Panc1 (cell line): ENCODE results near the gene WASF2. TPM values are rescaled to one million over a fixed set of nuclear protein-coding genes. Genes with fewer than 3 reads are reported as not detected.

Source experiments
- ATAC-seq: fragments of 200-7000 bp; cut with Tn5 transposase; 2 replicates; pipeline ENCODE4 v1.9.1; 2020; ENCODE audit warnings: mild to moderate bottlenecking, moderate library complexity
- BruUV-seq: library from RNA; stranded (reverse); fragments of 400-500 nt; replicated peaks from 2 replicates; lab custom pipeline; 2021; lab: Mats Ljungman, UMichigan
- CTCF ChIA-PET: fragments of 300-600 bp; sonication (Branson Sonifier 250); formaldehyde crosslinking; loops from one replicate; lab custom pipeline; 2022; ENCODE audit warnings: antibody characterized with exemption; lab: Charles Lee
- POLR2A ChIA-PET: fragments of 300-600 bp; sonication (Branson Sonifier 250); formaldehyde crosslinking; loops from one replicate; lab custom pipeline; 2022; ENCODE audit warnings: antibody characterized with exemption; lab: Charles Lee
- DNase-seq: peaks from one replicate; pipeline ENCODE4 v3.0.0-alpha.2; 2010; ENCODE audit warnings: low read depth, low spot score
- H3K27ac ChIP-seq: 2 replicates; pipeline ENCODE4 v1.5.1; 2011; ENCODE audit warnings: mild to moderate bottlenecking, low read length, inconsistent platforms
- H3K27me3 ChIP-seq: fragments of 200-500 bp; sonication (Bioruptor generic); 2 replicates; pipeline ENCODE4 v1.6.0; 2014; ENCODE audit warnings: low read length, inconsistent platforms; ENCODE audit not compliant: control insufficient read depth, insufficient read depth
- H3K36me3 ChIP-seq: fragments of 200-500 bp; sonication (Bioruptor generic); 2 replicates; pipeline ENCODE4 v1.5.1; 2014; ENCODE audit warnings: inconsistent platforms, mild to moderate bottlenecking, low read length, moderate library complexity; ENCODE audit not compliant: control insufficient read depth, insufficient read depth
- H3K4me1 ChIP-seq: 2 replicates; pipeline ENCODE4 v1.5.1; 2011; ENCODE audit warnings: inconsistent platforms, mild to moderate bottlenecking, low read length, moderate library complexity; ENCODE audit not compliant: control insufficient read depth, insufficient read depth
- H3K4me3 ChIP-seq, 2 experiments: 2 replicates each; pipeline ENCODE4 v1.5.1; 2011 to 2012; ENCODE audit warnings: low read depth in 2 of 2, low read length in 2 of 2, mild to moderate bottlenecking in 2 of 2, inconsistent platforms in 1 of 2, moderate library complexity in 1 of 2
- H3K9me3 ChIP-seq: fragments of 200-500 bp; sonication (Bioruptor generic); 2 replicates; pipeline ENCODE4 v1.5.1; 2014; ENCODE audit warnings: low read depth, mild to moderate bottlenecking, inconsistent platforms, low read length, moderate library complexity; ENCODE audit not compliant: control insufficient read depth, insufficient read depth
- POLR2AphosphoS5 ChIP-seq: IDR thresholded peaks from 2 replicates; pipeline ENCODE4 v1.6.1; 2012; ENCODE audit warnings: mild to moderate bottlenecking, low read depth, low read length, moderate library complexity
- SIN3A ChIP-seq: IDR thresholded peaks from 2 replicates; pipeline ENCODE4 v1.6.1; 2012; ENCODE audit warnings: low read depth, mild to moderate bottlenecking, low read length, moderate library complexity, borderline replicate concordance; ENCODE audit not compliant: insufficient read depth
- TCF7L2 ChIP-seq: IDR thresholded peaks from 2 replicates; pipeline ENCODE4 v1.6.1; 2011; ENCODE audit warnings: mild to moderate bottlenecking, low read depth, low read length, inconsistent platforms
- in situ Hi-C: cut with HindIII; loops from 2 replicates; pipeline ENCODE4 v1.10.0; 2016; ENCODE audit warnings: low sequenced_read_pairs, low pct_unique_long_range_greater_than_20kb
- intact Hi-C: fragments of 100-400 bp; cut with micrococcal nuclease; formaldehyde crosslinking; loops from one replicate; pipeline ENCODE4 v1.10.0; 2022; ENCODE audit not compliant: unreplicated experiment
- total RNA-seq: library from RNA; stranded (reverse); gene quantifications from one replicate; pipeline ENCODE4 v1.2.1, GENCODE V29; 2021; ENCODE audit not compliant: unreplicated experiment
- TF ChIP-seq, protein P1 (sequence below): fragments of 450-650 bp; IDR thresholded peaks from 2 replicates; pipeline ENCODE4 v1.5.1; 2017; ENCODE audit warnings: mild to moderate bottlenecking
- TF ChIP-seq, protein P2 (sequence below), 2 experiments: IDR thresholded peaks; 2 replicates each; pipeline ENCODE4 v1.6.1; 2011 to 2012; ENCODE audit warnings: low read depth in 2 of 2, control low read depth in 1 of 2, low read length in 1 of 2, mild to moderate bottlenecking in 1 of 2, moderate library complexity in 1 of 2; ENCODE audit not compliant: insufficient read depth in 1 of 2

Gene WASF2
- total RNA-seq, 1 experiment from 2014 or later = 121 TPM

DNA sequence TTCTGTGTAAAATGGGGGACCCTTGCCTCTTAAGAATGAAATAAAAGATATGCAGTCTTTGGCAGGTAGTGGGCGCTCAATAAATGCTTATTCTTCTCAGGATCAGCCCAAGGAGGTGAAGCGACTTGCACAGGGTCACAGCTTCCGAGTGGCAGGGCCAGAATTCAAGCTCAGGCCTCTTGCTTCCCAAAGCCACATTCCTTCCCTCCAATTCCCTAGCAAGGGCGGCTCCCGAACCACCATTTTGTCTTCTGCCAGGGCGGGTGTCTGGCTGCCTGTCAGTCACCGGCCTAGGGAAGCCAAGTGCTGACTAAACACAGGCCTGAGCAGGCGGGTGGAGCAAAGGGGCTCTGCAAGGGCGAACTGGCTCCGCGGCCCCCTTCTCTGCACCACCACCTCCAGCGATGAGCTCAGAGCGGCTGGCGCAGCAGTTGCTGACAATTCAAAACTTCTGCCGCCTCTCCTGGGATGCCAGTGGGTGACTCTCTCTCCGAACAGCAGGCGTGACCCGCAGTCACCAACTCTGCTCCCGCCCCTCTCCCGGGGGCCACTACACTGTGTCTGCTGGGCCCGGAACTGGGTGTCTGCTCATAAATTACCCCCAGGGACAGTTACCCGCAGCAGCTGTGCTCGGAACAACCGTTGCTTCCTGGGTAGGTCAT lies 86.8 kb downstream of the WASF2 start:
- intact Hi-C loops = no loop called here

DNA sequence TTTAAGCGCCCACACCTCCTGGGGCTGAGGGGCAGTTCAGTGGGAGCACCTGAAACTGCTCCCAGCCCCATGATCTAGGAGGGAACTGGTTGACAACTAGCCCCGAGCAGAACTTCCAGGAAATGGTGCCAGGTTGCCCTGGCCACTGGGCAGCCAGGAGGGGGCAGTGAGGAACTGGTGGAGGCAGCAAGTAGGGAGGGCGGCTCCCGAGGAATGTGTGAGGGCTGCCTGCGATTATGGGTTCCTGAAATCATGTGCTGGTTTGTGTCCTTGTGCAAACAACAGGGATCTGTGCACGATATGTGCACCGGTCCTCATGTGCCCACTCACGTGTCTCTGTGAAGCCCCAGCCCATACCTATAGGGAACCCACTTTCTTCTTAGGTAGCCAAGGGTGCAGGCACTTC lies 87.6 kb downstream of the WASF2 start:
- Histone ChIP-seq H3K27ac (no peak overlapping the region), H3K36me3 (no peaks in the 10 kb centered on the region; the same call in 1 of the 2 replicates), H3K4me1 (no peaks in the 10 kb centered on the region; the same call in 1 of the 2 replicates), H3K9me3 (no peaks in the 10 kb centered on the region), H3K27me3 (no peaks in the 10 kb centered on the region), H3K4me3 (no peak overlapping the region)
- no TSS peak for BruUV-seq
- ChIA-PET CTCF (interaction anchor here (0.8 to 1.1 kb wide), 2 partner anchors 96 to 204 kb away, joined by 3 to 6 read pairs; no protein-coding TSS in a partner anchor), POLR2A (interaction anchor here (0.6 kb wide), 2 partner anchors 41 to 55 kb away, joined by 3 to 14 read pairs; no protein-coding TSS in a partner anchor)
- TF ChIP-seq SIN3A (no peak), TCF7L2 (no peak)
- TF ChIP-seq, protein P1, sequence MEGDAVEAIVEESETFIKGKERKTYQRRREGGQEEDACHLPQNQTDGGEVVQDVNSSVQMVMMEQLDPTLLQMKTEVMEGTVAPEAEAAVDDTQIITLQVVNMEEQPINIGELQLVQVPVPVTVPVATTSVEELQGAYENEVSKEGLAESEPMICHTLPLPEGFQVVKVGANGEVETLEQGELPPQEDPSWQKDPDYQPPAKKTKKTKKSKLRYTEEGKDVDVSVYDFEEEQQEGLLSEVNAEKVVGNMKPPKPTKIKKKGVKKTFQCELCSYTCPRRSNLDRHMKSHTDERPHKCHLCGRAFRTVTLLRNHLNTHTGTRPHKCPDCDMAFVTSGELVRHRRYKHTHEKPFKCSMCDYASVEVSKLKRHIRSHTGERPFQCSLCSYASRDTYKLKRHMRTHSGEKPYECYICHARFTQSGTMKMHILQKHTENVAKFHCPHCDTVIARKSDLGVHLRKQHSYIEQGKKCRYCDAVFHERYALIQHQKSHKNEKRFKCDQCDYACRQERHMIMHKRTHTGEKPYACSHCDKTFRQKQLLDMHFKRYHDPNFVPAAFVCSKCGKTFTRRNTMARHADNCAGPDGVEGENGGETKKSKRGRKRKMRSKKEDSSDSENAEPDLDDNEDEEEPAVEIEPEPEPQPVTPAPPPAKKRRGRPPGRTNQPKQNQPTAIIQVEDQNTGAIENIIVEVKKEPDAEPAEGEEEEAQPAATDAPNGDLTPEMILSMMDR = peak; percentile 64
- ATAC-seq = peak; percentile 47; the same call in 1 of the 2 replicates
- DNase-seq = no peak
- intact Hi-C loops = no loop called here
- in situ Hi-C loops = no loop called here

More for the DNA sequence above, 86.8 kb downstream of the WASF2 start:
- Histone ChIP-seq H3K4me3 (no peak overlapping the region), H3K36me3 (no peaks in the 10 kb centered on the region; the same call in 1 of the 2 replicates), H3K27me3 (no peaks in the 10 kb centered on the region), H3K9me3 (no peaks in the 10 kb centered on the region), H3K4me1 (no peaks in the 10 kb centered on the region; the same call in 1 of the 2 replicates), H3K27ac (no peak overlapping the region)
- in situ Hi-C loops = no loop called here
- ChIA-PET POLR2A (no interaction called here), CTCF (interaction anchor here (0.8 kb wide), 1 partner anchor 203 kb away, joined by 6 read pairs; no protein-coding TSS in a partner anchor)
- BruUV-seq = no TSS peak
- TF ChIP-seq, protein P1 = no peak; the same call in 1 of the 2 replicates
- TF ChIP-seq TCF7L2 (no peak), POLR2AphosphoS5 (no peak), SIN3A (no peak)
- TF ChIP-seq, protein P2, sequence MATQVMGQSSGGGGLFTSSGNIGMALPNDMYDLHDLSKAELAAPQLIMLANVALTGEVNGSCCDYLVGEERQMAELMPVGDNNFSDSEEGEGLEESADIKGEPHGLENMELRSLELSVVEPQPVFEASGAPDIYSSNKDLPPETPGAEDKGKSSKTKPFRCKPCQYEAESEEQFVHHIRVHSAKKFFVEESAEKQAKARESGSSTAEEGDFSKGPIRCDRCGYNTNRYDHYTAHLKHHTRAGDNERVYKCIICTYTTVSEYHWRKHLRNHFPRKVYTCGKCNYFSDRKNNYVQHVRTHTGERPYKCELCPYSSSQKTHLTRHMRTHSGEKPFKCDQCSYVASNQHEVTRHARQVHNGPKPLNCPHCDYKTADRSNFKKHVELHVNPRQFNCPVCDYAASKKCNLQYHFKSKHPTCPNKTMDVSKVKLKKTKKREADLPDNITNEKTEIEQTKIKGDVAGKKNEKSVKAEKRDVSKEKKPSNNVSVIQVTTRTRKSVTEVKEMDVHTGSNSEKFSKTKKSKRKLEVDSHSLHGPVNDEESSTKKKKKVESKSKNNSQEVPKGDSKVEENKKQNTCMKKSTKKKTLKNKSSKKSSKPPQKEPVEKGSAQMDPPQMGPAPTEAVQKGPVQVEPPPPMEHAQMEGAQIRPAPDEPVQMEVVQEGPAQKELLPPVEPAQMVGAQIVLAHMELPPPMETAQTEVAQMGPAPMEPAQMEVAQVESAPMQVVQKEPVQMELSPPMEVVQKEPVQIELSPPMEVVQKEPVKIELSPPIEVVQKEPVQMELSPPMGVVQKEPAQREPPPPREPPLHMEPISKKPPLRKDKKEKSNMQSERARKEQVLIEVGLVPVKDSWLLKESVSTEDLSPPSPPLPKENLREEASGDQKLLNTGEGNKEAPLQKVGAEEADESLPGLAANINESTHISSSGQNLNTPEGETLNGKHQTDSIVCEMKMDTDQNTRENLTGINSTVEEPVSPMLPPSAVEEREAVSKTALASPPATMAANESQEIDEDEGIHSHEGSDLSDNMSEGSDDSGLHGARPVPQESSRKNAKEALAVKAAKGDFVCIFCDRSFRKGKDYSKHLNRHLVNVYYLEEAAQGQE (IDR thresholded peaks at IDR 0.05; ENCODE audit: insufficient read depth in 1 of 2, low read depth in 2 of 2, low read length in 1 of 2) = no peak
- ATAC-seq (no peak), DNase-seq (no peak)
